T-cell (primary cell): Measurements from ENCODE around the gene HTRA1. TPM values are rescaled to one million over a fixed set of nuclear protein-coding genes. Genes with fewer than 3 reads are reported as not detected.

Source experiments
- total RNA-seq, 35 experiments: library from RNA in 6 of 35; stranded (reverse) in 6 of 35; fragments of 120-200 nt in 1 of 35; gene quantifications; one replicate each; pipeline versions ENCODE4 v1.2.1 to v1.2.4 and lab custom pipeline; 2013 to 2026

The HTRA1 gene
- total RNA-seq, 5 donors from 2014 or later (not counting 1 experiment from before 2014, with no cell fraction given) = 0.51 to 0.56 (median 0.55) TPM; not detected in 2

Other genes with a start within 250 kb of the HTRA1 start
- not detected for gene BTBD16, start 190.3 kb upstream of the HTRA1 start, total RNA-seq
- 10 to 100 TPM; 36.8 to 58.6 (median 40.5) TPM for gene PLEKHA1, start 86.8 kb upstream of the HTRA1 start, total RNA-seq
- gene ARMS2, start 6.9 kb upstream of the HTRA1 start, total RNA-seq = not detected
- under 1 TPM in 3 of 5 donors, not detected in 2; 0.10 to 0.18 (median 0.13) TPM for gene DMBT1, start 99.2 kb downstream of the HTRA1 start, total RNA-seq
- not detected for gene C10orf120, start 238.3 kb downstream of the HTRA1 start, total RNA-seq